Glomerular visceral epithelial cell (primary cell): ENCODE results near the gene MCU.

ENCODE experiments used
- DNase-seq: peaks from one replicate; pipeline ENCODE4 v3.0.0-alpha.2; 2016; ENCODE audit errors: extremely low spot score

Gene MCU

GRCh38 chr10:72846238-72846637, 154.3 kb downstream of the MCU start:
- peak; percentile 76 for DNase-seq

- DNase-seq, result no peak
Observed at GRCh38 chr10:72847681-72848080, 155.7 kb downstream of the MCU start.

GRCh38 chr10:72850861-72851260, 158.9 kb downstream of the MCU start:
- no peak for DNase-seq

- DNase-seq, result no peak
Observed at GRCh38 chr10:72851509-72851908, 159.6 kb downstream of the MCU start.

DNA sequence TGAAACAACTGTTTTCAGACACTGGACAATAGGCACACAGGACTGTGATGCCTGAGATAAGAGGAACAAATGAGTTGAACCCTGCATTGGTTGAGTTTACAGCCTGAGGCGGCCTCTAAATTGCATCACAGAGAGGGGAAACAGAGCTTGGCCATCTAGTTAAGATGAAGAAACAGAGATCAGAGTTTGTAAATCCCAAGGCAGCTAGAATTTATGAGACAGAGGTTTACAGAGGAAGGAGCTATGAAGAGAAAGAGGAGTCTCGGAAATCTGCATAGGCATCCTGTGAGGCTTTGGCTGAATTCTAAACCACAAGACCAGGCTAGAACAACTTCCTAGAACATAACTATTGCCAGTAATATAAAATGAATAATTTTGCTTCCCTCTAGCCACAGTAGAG, 160.6 kb downstream of the MCU start:
- DNase-seq, result no peak

- DNase-seq, result no peak
Observed at GRCh38 chr10:72855129-72855528, 163.2 kb downstream of the MCU start.

- DNase-seq, result no peak
Observed at GRCh38 chr10:72855790-72856189, 163.8 kb downstream of the MCU start.

DNA sequence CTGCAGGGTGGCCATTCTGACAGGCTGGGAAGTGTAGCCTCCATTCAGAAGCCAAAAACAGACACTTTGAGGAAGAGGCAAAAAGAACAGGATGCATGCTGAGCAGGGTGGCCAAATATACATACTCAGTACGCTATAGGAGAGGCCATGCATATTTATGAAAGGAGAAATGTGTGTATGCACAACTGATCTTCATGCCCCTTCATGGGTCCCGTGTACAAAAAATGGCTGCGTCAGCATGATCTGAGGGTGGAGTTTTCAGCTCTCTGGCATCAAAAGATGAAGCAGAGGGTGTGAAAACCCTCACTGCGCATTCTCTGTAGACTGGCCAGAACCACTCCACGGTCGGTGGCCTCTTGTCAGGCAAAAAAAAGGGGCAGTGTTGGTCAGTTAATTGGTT, 166.1 kb downstream of the MCU start:
- DNase-seq, result no peak

GRCh38 chr10:72862957-72863356, 171.0 kb downstream of the MCU start:
- DNase-seq, result no peak

DNA sequence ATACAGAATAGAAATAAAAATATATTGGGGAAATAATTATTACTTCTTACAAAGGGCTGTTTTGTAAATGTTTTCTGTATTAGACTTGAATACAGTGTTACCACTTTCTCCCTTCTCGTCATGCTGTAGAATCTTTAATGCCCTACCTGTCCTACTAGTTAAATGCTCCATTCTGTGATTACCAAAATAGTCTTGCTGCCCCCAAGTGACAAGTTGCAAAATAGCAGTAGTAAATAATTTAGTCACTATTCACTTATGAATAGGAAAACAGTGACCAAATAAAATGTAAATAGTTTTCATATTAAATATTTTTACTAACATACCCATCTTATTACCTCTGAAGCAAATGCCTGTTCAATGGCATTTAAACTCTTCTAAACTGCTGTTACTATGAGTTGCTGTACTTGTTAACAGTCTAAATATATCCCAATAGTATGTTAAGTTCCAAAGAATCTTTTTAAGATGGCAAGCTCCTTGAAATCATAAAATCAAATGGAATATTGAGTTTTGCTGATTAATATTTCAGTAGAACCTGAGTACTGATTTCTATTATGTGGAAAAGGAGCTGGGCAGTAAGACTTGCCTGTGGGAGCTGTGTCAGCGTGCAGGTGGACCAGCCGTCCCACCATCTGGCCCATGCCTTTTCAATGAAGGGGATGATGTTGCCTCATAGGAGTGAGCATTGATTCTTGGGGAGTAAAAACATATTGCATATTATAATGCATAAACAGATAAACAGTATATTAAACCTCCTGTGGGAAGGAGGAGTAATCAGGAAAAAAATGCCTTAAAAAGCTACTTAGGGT, 183.5 kb downstream of the MCU start:
- DNase-seq, result peak; percentile 30

- no peak for DNase-seq
Observed at GRCh38 chr10:72879245-72879644, 187.3 kb downstream of the MCU start.

DNA sequence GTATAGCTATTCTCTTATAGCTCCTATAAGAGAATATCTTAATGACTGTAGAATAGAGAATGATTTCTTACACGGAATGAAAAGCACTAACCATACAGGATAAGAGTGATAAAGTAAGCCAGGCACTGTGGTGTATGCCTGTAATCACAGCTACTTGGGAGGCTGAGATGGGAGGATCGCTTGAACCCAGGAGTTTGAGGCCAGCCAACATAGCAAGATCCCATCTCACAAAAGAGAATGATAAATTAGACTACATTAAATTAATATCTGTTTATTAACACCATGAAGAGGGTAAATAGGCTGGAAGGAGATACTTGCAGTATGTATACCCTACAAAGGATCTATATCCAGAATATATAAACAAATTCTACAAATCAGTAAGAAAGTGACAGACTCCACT, 189.3 kb downstream of the MCU start:
- no peak for DNase-seq

DNA sequence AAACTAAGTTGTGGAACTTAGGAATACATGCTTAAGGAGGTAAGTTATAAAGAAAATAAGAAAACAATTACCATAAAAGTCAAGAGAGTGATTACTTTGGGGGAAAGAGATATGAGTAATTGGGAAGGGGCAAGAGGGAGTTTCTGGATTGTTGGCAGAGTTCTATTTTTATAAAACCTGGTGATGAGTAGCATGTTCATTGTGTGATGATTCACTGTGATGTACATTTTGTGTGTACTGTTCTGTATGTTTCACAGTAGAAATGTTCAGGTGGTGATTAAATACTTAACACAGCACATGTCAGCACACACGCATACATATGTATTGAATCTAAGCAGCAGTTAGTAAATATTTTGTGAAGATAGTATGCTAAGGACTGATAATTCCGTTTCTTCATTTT, 191.9 kb downstream of the MCU start:
- no peak for DNase-seq

DNA sequence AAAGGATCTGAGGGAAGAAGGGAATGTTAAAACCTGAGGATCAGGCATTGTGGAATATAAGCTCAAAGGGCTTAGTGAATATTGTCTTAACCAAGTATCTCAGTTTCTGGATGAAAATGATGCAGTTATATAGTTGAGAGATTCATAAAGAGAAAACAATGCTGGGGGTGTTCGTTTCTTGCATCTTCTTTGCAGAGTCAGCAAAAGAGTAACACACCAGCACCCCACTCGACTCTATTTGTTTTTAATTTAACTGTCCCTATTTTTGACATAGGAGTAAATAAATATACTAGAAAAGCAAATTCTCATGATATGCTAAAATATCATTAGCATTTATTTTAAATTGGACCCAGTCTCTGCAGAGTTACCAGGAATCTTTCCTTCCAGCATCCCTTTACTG, 194.0 kb downstream of the MCU start:
- DNase-seq, result no peak

DNA sequence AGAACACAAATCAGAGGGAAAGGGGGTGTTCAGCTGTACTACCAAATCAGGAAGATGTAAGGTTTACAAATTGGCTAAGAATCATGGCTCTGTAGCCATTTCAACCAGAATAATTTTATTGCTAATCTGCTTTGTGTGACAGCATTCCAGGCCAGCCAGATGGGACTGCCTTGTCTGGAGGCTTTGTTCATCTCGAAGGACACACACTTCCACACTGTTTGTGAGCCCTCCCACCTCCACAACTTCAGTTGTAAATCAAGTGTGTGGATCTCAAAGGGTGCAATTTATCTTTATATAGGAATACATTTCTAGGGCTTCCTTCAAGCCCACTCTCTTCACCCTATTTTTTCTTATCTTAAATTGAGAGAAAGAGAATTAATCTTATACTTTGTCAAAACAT, 194.7 kb downstream of the MCU start:
- no peak for DNase-seq

DNA sequence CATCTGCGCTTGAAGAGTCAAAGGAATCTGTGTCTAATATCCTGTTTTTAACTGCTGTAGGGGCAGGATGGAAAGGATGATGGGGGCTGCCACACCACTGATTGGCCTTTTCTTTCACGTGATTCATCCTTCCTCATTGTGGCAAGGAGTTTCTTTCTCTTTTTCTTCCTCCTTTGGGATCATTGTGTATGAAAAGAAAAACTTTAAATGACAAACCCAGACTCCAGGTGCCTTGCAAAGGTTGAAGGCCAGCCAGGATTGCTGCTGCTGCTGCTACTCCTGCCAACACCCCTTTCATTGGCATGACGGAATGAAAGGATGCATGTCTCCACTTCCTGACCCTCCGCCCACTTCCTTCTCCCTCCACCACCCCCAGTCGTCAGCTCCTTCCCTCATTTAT, 195.1 kb downstream of the MCU start:
- no peak for DNase-seq

GRCh38 chr10:72888151-72888638, 196.3 kb downstream of the MCU start:
- DNase-seq, result no peak

- DNase-seq, result no peak
Observed at GRCh38 chr10:72889391-72889831, 197.5 kb downstream of the MCU start.

DNA sequence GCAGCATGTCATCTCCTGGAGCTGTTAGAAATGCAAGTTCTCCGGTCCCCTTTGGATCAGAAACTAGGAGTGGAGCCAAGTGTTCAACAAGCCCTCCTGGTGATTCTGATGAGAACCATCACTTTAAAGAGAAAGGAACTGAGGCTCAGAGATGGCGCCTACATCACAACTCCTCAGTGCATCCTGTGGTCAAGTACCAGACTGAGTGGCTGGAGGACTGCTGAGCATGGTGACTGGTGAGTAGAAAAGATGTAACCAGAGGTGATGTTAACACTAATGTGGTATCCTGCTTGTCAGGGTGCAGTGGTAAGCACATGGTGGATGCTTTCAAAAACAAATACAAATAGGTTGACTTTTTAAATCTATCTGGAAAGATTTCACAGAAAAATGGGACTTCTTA, 198.1 kb downstream of the MCU start:
- no peak for DNase-seq

- DNase-seq, result no peak
Observed at GRCh38 chr10:72893136-72893798, 201.3 kb downstream of the MCU start, which contains the start of gene OIT3. TSS of gene OIT3 (plus strand) at chr10:72893739. CDS start at chr10:72893799, 60 bp downstream.

DNA sequence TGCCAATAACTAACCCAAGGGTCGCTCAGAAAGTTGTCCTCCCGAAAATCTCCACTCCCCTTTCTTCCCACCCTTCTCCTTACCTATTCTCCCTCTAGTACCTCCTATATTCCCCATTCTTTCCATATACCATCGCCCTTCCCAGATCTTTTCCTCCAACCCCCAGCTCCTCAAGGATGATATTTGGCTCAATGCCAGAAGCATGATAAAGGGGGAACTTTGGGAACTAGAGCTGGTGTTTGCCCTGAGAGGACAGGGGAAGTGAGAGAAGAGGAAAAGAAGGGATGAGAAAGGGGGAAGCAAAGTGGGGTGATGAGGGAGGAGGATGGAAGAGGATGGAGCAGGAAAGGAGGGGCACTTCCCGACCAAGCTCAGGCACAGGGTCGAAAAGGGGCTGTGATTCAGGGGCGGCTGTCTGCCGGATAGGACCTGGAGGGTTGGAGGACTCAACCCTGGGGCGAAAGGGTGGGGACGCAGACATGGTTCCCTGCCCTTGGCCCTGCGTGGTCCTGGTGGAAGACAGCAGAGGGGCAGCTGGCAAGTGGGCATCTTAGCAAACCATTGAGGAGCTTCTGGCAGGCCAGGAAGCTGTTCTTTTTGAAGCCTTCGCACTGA, 203.4 kb downstream of the MCU start:
- no peak for DNase-seq

DNA sequence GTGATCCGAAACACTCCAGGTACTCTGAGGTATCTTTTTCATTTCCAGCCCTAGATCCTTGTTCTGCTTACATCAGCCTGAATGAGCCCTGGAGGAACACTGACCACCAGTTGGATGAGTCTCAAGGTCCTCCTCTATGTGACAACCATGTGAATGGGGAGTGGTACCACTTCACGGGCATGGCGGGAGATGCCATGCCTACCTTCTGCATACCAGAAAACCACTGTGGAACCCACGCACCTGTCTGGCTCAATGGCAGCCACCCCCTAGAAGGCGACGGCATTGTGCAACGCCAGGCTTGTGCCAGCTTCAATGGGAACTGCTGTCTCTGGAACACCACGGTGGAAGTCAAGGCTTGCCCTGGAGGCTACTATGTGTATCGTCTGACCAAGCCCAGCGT, 206.7 kb downstream of the MCU start:
- DNase-seq, result no peak

DNA sequence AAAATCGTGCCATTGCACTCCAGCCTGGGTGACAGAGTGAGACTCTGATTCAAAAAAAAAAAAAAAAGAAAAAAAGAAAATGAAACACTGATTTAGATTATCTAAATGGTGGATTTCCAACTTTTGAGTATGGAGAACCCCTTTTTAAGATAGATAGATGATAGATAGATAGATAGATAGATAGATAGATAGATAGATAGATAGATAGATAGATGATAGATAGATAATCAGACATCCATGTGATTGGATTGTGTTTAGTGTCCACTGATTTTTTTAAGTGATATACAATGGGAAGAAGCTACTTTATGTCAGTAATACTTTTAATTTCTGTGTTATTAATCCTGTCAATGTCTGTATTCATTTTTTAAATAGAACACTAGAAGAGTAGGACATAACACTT, 207.6 kb downstream of the MCU start:
- DNase-seq, result no peak
